Activated gamma-delta T cell (primary cell): ENCODE data around the gene METTL26.

Source experiments
- DNase-seq: peaks from one replicate; lab custom pipeline; 2025; lab: John Stamatoyannopoulos, UW

Gene METTL26

GRCh38 chr16:595942-596735, 40.0 kb downstream of the METTL26 start:
- no peak for DNase-seq

GRCh38 chr16:595094-595528, 41.0 kb downstream of the METTL26 start:
- DNase-seq = no peak

GRCh38 chr16:593807-594206, 42.3 kb downstream of the METTL26 start:
- no peak for DNase-seq

- no peak for DNase-seq
Measured at GRCh38 chr16:593406-593805, 42.7 kb downstream of the METTL26 start.

GRCh38 chr16:592518-593306, 43.4 kb downstream of the METTL26 start:
- DNase-seq = no peak

GRCh38 chr16:591892-592517, 44.1 kb downstream of the METTL26 start:
- DNase-seq = no peak

GRCh38 chr16:591231-591630, 44.9 kb downstream of the METTL26 start:
- DNase-seq = no peak

GRCh38 chr16:590815-591200, 45.3 kb downstream of the METTL26 start:
- no peak for DNase-seq

- DNase-seq = no peak
Measured at GRCh38 chr16:590188-590814, 45.8 kb downstream of the METTL26 start.

- DNase-seq = peak; percentile 98
Measured at GRCh38 chr16:589658-590187, 46.4 kb downstream of the METTL26 start, which contains the start of gene RAB40C. TSS of gene RAB40C (plus strand) at chr16:590066. CDS start at chr16:590292, 226 bp downstream.

- DNase-seq = peak; percentile 99
Measured at GRCh38 chr16:588889-589657, 47.0 kb downstream of the METTL26 start.

- DNase-seq = peak; percentile 44
Measured at GRCh38 chr16:588639-588888, 47.5 kb downstream of the METTL26 start.

GRCh38 chr16:586645-587590, 49.2 kb downstream of the METTL26 start:
- no peak for DNase-seq

- DNase-seq = no peak
Measured at GRCh38 chr16:586047-586644, 50.0 kb downstream of the METTL26 start.

- no peak for DNase-seq
Measured at GRCh38 chr16:585351-585750, 50.8 kb downstream of the METTL26 start.
